GM12892 (cell line): ENCODE measurements around the gene BGN. TPM values are rescaled to one million over a fixed set of nuclear protein-coding genes. Genes with fewer than 3 reads are reported as not detected.

ENCODE experiments used
- DNase-seq: peaks from one replicate; pipeline ENCODE4 v3.0.0; 2011; ENCODE audit not compliant: insufficient read length
- FAIRE-seq: peaks from 2 replicates; lab custom pipeline; 2011; peaks lifted over from hg19 to GRCh38; lab: Jason Lieb, UNC
- POLR2A ChIP-seq: IDR thresholded peaks from 2 replicates; pipeline ENCODE4 v1.6.1; 2011; ENCODE audit warnings: low read depth, low read length, control low read depth
- POLR2AphosphoS5 ChIP-seq: IDR thresholded peaks from 2 replicates; pipeline ENCODE4 v1.6.1; 2011; ENCODE audit warnings: low read depth, low read length, control low read depth
- TAF1 ChIP-seq: IDR thresholded peaks from 2 replicates; pipeline ENCODE4 v1.6.1; 2011; ENCODE audit warnings: low read depth, mild to moderate bottlenecking, control low read depth, low read length, borderline replicate concordance
- polyA plus RNA-seq: library from polyadenylated mRNA; unstranded; fragments of >200 nt; gene quantifications from one replicate; pipeline ENCODE4 v1.2.1, GENCODE V29; 2012; ENCODE audit warnings: missing spikeins, inconsistent platforms; ENCODE audit not compliant: missing spikeins

BGN gene
- polyA plus RNA-seq: not detected

DNA sequence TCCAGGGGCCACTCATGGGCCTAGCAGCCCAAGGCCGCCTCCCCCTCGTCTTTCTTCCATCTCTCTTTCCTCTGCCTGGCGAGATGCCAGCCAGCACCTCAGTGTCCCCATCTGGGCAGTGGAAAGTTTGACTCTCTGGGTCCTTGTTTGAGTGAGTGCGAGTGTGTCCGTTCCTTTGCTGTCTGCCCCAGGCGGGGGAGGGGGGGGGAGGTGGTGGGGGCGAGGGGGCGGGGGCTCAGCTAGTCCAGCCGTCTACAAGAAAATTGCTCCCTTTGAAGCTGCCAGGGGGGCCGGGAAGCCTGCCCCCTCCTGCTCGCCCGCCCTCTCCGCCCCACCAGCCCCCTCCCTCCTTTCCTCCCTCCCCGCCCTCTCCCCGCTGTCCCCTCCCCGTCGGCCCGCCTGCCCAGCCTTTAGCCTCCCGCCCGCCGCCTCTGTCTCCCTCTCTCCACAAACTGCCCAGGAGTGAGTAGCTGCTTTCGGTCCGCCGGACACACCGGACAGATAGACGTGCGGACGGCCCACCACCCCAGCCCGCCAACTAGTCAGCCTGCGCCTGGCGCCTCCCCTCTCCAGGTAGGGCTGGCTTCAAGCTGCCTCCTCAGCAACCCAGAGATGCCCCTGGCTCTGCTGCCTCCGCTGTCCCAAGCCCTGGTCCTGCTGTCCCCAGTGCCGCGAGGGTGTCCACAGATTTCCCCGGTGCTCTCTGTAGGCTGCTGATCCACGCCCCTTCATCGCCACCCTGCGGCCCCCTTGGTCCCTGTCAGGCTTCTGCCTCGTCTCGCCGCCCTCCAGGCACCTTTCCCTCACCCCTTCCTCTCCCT is at the start of gene BGN:
Gene BGN, plus strand, starts transcription at position 440 of the 821 bp plus-strand sequence. CDS start 9,652 bp downstream, outside the sequence.
- FAIRE-seq: no peak
- no peak for TF ChIP-seq TAF1
- no peak for TF ChIP-seq POLR2A
- no peak for TF ChIP-seq POLR2AphosphoS5

DNA sequence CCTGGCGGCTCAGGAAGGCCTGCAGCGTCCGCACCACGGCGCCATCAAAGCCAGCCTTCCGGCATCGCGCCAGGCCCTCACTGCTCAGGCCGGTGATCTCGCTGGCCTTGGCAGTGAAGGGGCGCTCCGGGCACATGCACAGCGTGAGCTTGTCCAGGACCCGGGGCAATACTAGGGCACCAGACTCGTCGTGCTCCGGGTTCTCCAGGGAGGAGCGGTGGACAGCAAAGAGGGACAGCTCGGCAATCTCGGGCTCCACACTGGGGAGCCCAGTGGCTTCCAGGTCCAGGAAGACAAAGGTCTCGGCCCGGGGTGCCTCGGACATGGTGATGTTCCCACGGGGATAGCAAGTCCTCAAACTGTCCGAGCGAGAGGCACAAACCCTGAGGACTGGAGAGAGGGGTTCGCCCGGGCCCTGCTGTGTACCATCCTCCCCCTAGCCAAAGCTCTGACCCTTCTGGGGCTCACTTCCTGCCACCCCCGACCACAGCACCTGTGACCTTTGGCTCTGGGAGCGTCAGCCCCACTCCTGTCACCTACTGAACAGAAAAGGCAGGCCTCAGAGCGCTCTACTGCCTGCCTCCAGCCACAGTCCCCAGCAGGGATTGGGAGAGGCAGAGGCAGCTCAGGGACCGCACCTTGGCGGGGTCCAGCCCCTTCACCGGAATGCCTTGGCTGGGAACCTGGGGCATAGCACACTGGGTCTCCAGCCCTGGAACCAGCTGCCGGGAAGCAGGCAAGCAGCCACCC is 49.5 kb upstream of the BGN start:
- DNase-seq: no peak
- FAIRE-seq: no peak

More for the DNA sequence above, at the start of gene BGN:
- no peak for DNase-seq

DNA sequence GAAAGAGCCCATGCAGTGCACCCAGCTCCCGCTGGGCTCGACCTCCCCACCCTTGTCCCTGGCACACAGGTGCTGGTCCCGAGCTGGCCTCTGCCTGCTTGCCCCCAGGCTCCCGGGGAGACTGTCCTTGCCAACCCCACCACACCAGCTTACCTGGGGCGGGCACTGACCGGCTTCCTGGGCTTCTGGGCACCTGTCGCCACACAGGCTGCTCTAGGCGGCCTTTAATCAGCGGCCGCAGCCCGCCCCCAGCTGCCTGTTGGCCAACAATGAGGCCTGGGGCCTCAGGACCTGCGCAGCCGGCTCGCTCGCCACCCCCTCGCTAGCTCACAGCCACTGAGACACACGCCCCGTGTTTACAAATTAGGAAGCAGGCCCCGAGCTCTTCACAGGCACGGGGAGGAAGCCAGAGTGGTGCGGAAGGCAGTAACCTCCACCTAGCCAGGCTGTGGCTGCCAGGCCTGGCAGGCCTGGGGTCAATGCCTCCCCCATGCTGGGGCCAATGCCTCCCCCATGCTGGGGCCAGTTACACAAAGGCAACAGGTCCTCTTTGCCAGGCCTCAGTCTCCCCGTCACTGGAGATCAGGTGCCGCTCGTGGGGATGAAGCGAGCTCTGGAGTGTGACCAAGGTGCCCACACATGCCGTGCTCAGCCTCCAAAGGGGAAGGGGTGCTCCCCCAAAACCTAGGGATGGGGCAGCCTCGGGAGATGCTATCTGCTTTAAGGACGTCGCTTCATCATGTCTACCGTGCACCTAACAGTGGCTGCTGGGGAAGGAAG is 48.7 kb upstream of the BGN start, which contains the start of gene TREX2:
Gene TREX2, minus strand, starts transcription at position 201 of the 780 bp plus-strand sequence. CDS start 626 bp downstream, outside the sequence.
- no peak for DNase-seq
- TF ChIP-seq POLR2A (no peak), POLR2AphosphoS5 (no peak), TAF1 (no peak)
- FAIRE-seq: no peak

More for the DNA sequence above, 49.5 kb upstream of the BGN start:
- TF ChIP-seq TAF1 (no peak), POLR2A (no peak), POLR2AphosphoS5 (no peak)

DNA sequence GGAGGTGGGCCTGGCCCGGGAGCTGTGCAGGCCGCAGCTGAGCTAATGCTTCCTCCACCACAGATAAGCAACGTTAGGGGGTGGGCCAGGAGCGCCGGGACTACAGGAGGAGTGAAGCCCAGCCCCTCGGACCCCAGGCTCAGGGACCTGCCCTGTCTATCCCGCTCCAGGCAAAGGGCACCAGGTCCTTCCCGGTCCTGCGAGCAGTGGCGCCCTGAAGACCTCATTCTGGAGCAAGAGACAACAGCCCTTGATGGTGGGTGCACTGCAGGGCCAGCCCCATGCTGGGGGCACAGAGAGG is 48.2 kb upstream of the BGN start:
- TF ChIP-seq POLR2AphosphoS5: no peak
- no peak for TF ChIP-seq TAF1
- TF ChIP-seq POLR2A: no peak
- FAIRE-seq (no peak), DNase-seq (no peak)

DNA sequence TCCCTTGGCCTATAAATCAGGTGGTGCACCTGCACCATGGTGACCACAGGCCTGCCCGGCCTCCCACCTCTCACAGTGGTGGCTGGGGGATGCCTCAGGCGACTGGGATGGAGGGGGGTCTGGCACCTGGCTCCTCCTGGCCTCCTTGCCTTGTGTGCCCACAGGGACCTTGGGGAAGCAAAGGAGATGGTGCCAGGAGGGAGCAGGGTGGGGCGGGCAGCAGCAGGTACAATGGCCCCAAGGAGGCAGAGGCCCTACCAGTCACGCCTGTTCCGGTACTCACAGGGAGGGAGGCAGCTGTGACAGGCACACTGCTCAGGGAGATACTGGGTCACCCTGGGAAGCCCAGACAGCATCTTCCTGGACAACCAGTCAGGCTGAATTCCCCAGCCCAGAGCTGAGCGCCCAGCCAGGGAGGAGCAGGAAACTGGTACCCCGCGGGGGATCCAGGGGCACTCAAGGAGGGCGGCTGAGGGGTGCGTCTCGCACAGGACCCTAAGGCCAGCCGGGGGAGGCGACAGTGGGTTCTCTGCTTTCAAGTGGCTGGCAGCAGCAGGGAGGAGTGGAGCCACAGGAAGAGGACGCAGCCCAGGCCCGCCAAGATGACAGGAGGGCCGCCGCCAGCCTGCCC is 47.7 kb upstream of the BGN start:
- no peak for DNase-seq
- FAIRE-seq: no peak
- no peak for TF ChIP-seq POLR2A

DNA sequence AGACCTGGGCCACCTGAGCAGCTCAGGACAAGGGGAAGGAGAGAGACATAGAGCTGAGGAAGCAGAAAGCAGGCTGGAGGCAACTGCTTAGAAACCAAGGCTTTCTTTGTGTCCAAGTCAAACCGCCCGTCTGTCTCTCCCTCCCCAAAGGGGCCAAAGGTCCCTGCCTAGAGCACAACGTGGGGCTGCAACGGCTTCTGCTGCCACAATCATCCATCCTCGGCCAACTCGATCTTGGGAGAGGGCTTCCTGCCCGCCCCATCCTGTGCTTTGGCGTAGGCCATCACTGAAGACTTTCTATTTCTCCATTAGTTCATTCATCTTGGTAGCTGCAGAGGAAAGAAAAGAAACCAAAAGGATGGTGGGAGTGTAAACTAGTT is 47.2 kb upstream of the BGN start:
- DNase-seq: no peak
- TF ChIP-seq POLR2A (no peak), TAF1 (no peak), POLR2AphosphoS5 (no peak)
- no peak for FAIRE-seq

DNA sequence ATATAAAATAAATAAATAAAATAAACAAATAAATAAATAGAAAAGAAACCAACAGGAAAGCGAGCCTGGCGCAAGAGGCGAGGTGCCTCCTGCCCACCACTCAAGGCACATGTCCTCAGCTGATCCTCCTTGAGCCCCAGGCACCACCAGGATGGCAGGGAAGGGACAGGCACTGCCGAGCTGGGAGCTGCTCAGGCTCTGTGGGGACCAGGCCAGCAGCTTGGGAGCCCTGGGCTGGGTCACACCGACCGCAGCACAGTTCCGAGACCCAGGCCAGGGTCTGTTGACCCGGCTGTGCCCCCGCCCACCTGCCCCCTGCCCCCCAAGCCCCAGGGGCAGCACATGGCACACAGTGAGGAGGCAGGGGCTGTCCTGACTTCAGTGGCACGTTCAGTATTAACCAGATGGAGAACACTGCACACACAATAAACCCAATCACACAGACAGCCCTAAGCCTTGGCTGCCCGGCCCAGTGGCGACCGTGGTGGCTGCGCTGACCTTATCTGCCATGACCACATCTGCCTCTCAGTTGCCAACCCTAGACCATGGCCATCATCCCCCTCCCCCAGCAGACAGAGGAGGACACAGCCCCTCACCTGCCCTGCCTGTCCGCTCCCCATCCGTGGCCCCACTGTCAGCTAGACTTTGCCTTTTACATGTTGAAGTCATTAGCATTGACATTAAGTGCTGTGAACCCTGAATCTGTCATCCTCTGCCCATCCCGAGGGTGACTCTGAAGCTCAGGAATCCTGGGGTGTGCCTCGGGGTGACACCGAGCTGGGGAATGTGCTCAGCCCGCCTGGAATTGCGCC is 46.0 kb upstream of the BGN start:
- FAIRE-seq (no peak), DNase-seq (no peak)
- TF ChIP-seq POLR2AphosphoS5: no peak
- no peak for TF ChIP-seq POLR2A
- TF ChIP-seq TAF1: no peak

DNA sequence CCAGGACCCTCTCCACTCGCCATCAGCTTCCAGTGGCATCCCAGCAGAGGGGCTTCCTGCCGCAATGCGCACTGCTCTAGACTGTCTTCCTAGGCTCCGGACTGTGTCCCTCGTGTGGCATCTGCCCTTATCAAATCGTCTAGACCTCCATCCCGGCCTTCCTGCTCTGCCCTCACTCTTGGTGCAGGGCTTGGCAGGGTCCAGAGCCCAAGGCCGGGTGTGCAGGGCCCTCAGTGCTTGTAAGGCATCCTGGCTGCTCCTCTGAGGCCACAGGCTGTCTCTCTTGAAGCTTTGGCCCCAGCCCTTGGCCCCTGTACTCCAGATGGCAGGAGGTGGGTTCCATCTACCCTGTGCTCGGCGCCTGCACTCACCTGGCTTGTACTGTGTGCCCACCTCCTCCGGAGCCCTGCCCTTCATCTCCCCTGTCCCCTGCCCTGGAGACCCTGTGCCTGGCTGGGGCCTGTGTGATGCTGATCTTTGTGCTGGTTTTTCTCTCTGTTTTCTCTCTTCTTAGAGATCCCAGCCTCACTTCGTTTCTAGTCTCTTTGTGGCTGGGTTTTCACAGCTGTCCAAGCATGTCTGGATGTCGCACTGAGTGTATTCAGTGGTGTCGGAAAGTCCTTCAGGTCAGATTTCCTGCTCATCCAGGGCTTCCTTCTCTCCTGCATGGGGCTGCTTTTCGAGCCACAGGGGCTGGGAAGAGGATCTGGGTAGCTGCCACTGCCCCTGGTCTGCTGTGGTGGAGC is 45.2 kb upstream of the BGN start:
- no peak for DNase-seq
- TF ChIP-seq TAF1 (no peak), POLR2AphosphoS5 (no peak), POLR2A (no peak)
- no peak for FAIRE-seq

DNA sequence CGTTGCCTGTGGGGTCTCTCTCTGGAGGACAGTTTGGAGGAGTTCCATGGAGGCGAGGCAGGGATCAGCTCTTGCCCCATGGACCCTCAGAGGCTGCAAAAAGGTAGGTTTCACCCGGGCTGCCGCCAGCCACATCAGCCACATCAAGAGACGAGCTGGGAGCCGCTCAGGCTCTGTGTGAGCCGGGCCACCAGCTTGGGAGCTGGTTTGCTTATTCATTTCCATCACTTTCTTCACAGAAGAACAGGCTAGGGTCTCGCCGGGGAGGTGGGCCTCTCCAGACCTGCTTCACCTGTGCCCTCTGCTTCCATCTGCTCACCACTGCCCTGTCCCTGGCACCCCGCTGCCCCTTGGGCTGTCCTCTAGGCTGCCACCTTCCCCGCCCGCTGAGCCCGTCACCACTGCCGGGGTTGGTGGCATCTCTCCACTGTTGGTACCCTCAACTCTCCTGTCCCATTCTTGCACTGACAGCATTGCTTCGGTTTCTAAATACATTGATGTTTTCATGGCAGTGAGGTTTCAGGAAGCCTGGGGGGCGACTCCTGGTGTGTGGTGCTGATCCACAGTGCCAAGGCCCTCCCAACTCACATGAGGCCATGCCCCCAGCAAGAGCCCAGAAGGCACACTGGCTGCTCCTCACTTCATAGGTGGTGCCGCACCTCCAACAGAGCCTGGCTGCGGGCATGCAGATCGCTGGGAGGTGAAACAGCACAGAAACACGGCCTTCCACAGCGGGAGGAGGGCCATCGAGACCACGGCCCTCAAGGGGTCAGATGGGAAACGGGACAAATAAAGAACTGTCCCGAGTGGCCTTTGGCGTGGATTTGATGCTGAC is 44.4 kb upstream of the BGN start:
- FAIRE-seq (no peak), DNase-seq (no peak)
- TF ChIP-seq POLR2A: no peak
- no peak for TF ChIP-seq TAF1
- no peak for TF ChIP-seq POLR2AphosphoS5
